Measurements from ENCODE around the gene SLC9A5. TPM values are rescaled to one million over a fixed set of nuclear protein-coding genes. Genes with fewer than 3 reads are reported as not detected.

The SLC9A5 gene
- total and polyA plus RNA-seq, 9 of the 15 experiments (the other 6 are each of a cell fraction or from before 2014, with no cell fraction given) = 0.06 to 3.1 (median 1.2) TPM

DNA sequence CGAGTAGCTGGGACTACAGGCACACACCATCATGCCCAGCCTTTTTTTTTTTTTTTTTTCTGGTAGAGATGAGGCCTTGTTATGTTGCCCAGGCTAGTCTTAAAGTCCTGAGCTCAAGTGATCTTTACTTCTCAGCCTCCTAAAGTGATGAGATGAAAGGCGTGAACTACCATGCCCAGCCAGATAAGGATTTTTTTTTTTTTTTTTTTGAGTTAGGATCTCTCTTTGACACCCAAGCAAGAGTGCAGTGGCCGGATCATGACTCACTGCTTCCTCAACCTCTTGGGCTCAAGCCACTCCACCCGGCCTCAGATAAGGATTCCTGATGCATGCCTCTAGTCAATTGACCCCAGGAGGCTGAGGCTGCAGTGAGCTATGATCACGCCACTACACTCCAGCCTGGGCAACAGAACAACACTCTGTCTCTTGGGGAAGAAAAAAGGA is 19.4 kb downstream of the SLC9A5 start (continued):
- TF ChIP-seq, protein P1, sequence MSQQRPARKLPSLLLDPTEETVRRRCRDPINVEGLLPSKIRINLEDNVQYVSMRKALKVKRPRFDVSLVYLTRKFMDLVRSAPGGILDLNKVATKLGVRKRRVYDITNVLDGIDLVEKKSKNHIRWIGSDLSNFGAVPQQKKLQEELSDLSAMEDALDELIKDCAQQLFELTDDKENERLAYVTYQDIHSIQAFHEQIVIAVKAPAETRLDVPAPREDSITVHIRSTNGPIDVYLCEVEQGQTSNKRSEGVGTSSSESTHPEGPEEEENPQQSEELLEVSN (IDR thresholded peaks at IDR 0.05; ENCODE audit: borderline replicate concordance in 1 of 2, extremely low read depth in 1 of 2, insufficient read depth in 1 of 2, insufficient read length in 1 of 2, low read depth in 1 of 2, low read length in 1 of 2, poor library complexity in 1 of 2, severe bottlenecking in 1 of 2) = peak in 1 of 2 experiments; percentile 61
- TF ChIP-seq SMAD1 (IDR thresholded peaks at IDR 0.05; ENCODE audit: low read depth, low read length, partially characterized antibody) (no peak), ZNF583 (CRISPR knock-in tag; IDR thresholded peaks at IDR 0.05) (no peak), ZNF133 (CRISPR knock-in tag; IDR thresholded peaks at IDR 0.05) (no peak), NCOA2 (IDR thresholded peaks at IDR 0.05; ENCODE audit: partially characterized antibody in 2 of 2) (no peak), TCF7L2 (IDR thresholded peaks at IDR 0.05; ENCODE audit: low read depth, low read length) (no peak), SMARCA4 (IDR thresholded peaks at IDR 0.05) (peak; percentile 99), ZNF134 (CRISPR knock-in tag; conservative IDR thresholded peaks at IDR 0.05) (0 out of 2 replicates have a peak, but pooled peaks have one; percentile 28), SMC3 (conservative IDR thresholded peaks at IDR 0.05; ENCODE audit: insufficient read depth, low read depth, low read length) (no peak), YY1 (IDR thresholded peaks at IDR 0.05; ENCODE audit: borderline replicate concordance in 1 of 3, control insufficient read depth in 1 of 3, extremely low read depth in 1 of 3, insufficient read depth in 3 of 3, insufficient read length in 1 of 3, insufficient replicate concordance in 2 of 3, low read depth in 1 of 3, low read length in 2 of 3) (no peak), CBFA2T3 (IDR thresholded peaks at IDR 0.05) (peak; percentile 94), STAT5B (CRISPR knock-in tag; IDR thresholded peaks at IDR 0.05) (no peak), HMG20B (CRISPR knock-in tag; IDR thresholded peaks at IDR 0.05) (no peak), PPARD (CRISPR knock-in tag; IDR thresholded peaks at IDR 0.05) (no peak), MYC (IDR thresholded peaks at IDR 0.05; ENCODE audit: low read depth, low read length) (peak; percentile 73), MYC (CRISPR knock-in tag; IDR thresholded peaks at IDR 0.05; ENCODE audit: borderline replicate concordance, low read depth) (no peak), MEF2D (tag; conservative IDR thresholded peaks at IDR 0.05; ENCODE audit: low read depth) (0 out of 2 replicates have a peak, but pooled peaks have one; percentile 38), PTRF (tag; IDR thresholded peaks at IDR 0.05) (no peak), PTBP1 (IDR thresholded peaks at IDR 0.05; ENCODE audit: low read depth, low read length) (no peak)
- TF ChIP-seq, protein P2, sequence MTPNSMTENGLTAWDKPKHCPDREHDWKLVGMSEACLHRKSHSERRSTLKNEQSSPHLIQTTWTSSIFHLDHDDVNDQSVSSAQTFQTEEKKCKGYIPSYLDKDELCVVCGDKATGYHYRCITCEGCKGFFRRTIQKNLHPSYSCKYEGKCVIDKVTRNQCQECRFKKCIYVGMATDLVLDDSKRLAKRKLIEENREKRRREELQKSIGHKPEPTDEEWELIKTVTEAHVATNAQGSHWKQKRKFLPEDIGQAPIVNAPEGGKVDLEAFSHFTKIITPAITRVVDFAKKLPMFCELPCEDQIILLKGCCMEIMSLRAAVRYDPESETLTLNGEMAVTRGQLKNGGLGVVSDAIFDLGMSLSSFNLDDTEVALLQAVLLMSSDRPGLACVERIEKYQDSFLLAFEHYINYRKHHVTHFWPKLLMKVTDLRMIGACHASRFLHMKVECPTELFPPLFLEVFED (CRISPR knock-in tag; conservative IDR thresholded peaks at IDR 0.05) = no peak
- TF ChIP-seq, protein P3, sequence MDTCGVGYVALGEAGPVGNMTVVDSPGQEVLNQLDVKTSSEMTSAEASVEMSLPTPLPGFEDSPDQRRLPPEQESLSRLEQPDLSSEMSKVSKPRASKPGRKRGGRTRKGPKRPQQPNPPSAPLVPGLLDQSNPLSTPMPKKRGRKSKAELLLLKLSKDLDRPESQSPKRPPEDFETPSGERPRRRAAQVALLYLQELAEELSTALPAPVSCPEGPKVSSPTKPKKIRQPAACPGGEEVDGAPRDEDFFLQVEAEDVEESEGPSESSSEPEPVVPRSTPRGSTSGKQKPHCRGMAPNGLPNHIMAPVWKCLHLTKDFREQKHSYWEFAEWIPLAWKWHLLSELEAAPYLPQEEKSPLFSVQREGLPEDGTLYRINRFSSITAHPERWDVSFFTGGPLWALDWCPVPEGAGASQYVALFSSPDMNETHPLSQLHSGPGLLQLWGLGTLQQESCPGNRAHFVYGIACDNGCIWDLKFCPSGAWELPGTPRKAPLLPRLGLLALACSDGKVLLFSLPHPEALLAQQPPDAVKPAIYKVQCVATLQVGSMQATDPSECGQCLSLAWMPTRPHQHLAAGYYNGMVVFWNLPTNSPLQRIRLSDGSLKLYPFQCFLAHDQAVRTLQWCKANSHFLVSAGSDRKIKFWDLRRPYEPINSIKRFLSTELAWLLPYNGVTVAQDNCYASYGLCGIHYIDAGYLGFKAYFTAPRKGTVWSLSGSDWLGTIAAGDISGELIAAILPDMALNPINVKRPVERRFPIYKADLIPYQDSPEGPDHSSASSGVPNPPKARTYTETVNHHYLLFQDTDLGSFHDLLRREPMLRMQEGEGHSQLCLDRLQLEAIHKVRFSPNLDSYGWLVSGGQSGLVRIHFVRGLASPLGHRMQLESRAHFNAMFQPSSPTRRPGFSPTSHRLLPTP (IDR thresholded peaks at IDR 0.05; ENCODE audit: borderline replicate concordance, extremely low read depth, insufficient read length) = no peak

Measured in K562 (cell line).